Pons (tissue), 1 donor: ENCODE measurements around the gene TPSAB1.
"Not testable (repeated sequence)": the region's sequence is repeated elsewhere in the genome, so short reads cannot be mapped to it uniquely, and the experiment has no call there.

ENCODE experiments used
- DNase-seq: peaks from one replicate; pipeline ENCODE4 v3.0.0-alpha.2; 2016; ENCODE audit warnings: low spot score

Gene TPSAB1

DNA sequence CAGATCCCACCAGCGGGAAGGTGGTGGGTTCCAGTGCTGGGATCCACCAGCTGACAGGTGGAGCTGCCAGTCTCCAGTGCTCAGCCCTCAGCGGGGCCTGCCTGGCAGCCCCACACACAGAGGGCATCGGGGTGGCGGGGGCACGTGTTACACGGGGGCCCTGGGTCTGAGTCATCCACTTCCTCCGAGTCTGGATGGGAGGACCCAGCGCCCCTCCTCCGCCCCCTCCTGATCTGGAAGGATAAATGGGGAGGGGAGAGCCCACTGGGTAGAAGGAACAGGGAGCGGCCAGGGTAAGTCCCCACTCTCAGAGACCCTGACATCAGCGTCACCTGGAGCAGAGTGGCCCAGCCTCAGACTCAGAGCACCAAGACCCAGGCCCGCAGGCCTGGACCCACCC, at the start of gene TPSAB1:
TPSAB1 (plus strand) TSS at position 270 of the 400 bp plus-strand sequence. CDS start 234 bp downstream, outside the sequence.
- DNase-seq = not testable (repeated sequence)

DNA sequence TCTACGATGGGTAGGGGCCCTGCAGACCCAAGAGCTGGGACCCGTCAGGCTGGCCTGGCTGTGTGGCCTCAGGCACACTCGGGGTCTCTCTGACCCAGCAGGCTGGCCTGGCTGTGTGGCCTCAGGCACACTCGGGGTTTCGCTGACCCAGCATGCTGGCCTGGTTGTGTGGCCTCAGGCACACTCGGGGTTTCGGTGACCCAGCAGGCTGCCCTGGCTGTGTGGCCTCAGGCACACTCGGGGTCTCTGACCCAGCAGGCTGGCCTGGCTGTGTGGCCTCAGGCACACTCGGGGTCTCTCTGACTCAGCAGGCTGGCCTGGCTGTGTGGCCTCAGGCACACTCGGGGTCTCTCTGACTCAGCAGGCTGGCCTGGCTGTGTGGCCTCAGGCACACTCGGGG, 49.7 kb upstream of the TPSAB1 start:
- DNase-seq = not testable (repeated sequence)

DNA sequence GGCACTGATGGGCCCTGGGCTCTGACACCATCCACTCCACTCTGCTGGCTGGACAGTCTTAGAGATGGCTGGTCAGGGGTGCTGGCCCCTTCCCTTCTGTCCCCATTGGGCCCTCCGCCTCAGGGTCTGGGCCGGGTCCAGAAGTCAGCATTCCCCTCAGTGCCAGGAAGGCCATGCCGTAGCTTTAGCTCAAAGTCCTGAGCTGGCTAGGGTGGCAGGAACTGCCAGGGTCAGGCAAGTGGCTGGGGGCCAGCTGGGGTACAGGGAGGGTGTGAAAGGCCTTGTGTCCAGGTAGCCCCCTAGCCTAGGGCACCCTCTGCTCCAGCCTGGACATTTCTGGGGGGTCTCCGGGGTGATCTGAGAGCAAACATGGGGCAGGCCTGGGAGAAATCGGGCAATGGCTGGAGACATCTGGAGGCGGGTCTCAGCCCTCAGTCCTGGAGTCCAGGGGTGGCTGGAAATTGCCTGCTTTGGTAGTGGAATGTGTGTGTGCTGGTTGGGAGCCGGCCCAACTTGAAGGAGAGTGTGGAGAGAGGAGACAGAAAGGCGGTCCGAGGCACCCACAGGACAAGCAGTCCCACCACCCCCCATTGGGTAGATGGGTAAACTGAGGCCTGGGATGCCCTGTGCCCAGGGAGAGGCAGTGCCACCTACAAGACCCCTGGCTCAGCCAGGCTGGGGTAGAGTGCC, 48.0 kb upstream of the TPSAB1 start:
- DNase-seq = no peak

DNA sequence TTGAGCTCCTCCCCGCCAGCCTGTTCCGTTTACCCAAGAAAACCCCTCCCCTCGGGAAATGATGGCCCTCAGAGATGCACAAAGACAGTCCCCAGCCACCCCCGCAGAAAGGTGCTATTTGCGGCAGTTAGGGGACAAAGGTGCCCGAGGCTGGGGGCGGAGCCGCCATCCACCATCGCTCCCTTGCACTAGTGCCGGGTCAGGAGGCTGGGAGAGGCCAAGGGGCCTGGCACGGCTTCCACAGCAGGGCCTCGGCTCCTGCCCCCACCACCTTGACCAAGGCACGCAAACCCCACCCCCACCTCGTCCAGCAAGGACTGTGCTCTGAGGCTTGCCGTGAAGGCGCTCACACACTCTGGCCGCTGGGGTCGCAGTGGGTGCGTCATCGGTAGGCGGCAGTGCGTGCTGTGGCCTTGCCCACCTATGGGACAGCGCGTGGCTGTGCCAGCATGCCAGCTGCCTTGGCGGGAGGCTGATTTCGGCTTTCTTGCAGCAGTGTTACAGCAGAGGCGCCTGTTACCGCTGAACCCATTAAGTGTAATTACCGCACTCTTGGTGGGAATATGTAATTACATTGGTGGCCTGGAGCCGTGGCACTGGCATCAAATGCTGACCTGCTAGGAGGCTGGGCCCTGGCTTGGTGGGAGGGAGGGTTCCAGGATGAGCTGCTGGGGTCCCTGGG, 47.2 kb upstream of the TPSAB1 start:
- DNase-seq = no peak

DNA sequence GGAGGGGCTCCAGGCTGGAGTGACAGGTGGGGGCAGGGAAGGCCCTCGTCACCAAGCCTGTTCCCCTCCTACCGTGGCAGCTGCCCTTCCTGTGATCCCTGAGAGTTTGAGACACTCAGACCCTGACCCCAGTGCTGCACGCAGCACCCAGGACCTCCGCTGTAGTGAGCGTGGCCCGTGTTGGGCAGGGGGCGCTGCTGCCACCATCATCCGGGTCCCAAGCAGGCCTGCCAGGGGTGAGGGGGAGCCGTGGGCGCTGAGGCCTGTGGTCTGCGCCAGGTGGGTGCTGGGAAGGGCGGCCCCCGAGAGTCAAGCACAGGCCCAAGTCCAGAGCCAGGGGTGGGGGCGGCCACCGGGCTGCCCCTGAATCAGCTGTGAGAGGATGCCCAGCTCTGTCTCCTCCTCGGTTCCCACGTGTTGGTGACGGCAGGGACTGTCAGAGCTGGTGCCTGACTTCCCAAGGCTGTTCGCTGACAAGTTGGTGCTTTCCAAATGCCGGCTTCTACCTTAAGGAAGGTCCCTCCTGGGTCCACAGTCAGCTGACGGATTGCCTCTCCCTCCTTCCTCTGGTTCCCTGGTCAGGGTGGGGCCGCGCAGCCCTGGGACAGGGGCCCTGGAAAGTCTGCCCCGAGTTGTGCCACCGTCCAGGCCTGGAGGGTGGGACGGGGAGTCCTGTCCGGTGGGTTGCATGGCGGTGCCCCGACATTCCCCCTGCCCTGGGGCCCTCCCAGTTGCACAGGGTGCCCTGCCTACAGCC, 46.5 kb upstream of the TPSAB1 start:
- DNase-seq = no peak

DNA sequence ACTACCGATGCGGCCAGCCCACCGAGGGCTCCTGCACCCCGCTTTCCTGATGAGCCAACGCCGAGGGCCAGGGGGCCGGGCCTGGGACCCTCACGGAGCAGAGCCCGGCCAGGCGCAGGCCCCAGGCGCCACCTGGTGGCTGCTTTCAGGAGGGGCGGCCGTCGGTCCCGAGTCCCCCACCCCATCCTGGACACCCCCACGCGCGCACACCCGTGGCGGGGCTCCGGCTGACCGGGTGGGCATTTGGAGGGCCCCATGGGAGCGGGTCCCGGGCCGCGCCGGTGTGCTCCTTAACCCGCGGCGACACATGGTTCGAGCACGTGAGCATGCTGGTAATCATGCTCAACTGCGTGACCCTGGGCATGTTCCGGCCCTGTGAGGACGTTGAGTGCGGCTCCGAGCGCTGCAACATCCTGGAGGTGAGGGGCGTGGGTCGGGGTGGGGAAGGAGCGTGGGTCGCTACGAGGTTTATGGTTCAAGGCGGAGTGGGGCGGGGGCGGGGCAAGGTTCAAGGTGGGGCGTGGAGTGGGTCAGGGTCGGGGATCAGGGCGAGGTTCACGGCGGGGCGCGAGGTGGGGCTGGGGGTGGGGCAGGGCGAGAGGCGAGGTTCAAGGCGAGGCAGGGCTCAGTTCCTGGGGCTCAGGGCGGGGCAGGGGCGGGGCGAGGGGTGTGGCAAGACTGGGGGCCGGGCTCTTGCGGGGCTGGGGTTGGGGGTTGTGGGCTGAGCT, 45.7 kb upstream of the TPSAB1 start:
- DNase-seq = no peak

DNA sequence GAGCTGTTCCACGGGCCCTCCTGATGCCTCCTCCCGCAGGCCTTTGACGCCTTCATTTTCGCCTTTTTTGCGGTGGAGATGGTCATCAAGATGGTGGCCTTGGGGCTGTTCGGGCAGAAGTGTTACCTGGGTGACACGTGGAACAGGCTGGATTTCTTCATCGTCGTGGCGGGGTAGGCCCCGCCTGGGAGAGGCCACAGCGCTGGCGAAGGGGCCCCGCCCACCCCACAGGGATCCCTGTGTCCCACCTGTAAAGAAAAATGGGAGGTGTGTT, 45.2 kb upstream of the TPSAB1 start:
- DNase-seq = no peak

DNA sequence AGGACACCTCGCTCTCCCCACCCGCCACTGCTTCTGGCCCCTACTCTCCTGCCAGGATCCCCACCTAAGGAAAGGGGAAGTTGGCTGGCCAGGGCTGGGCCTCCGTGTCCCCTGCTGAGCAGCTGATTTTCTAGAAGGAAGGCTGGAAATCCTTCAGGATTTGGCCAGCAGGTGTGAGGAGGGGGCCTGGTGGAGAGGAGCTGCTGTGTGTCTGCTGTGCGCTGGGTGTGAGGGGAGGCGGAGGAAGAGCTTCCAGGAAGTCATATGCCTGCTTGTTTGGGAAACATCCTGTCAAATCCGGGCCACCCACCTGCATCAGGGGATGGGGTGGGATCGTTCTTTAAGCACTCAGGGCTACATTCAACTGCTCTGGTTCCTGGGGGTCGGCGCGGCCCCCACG, 44.0 kb upstream of the TPSAB1 start:
- DNase-seq = no peak

DNA sequence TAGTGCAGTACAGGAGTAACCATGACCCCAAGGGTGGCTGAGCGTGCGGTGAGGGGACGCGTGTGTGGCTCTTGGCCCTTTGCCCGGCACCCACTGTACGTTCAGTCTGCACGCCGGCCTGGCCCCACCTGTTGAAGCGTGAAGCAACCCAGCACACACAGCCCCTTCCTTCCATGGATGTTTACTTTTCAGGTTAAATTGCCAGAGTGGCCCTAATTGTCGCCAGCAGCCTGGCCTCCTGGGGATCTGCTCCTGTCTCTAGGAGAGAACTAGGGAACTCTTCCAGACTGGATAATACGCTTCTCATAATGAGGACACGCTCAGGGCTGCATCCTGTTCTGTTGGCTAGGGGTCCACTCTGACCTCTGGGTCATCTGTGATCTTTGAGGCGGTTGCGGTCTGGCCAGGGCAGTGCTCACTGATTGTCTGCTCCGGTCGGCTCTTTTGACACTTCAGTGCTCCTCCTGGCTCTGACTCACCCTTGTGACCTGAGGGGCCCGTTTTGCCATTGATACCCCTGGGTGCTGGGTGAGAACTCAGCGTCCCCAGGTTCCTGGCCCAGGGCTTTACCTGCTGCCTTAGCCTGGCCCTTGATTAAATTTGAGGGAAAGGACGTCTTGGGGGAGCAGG, 43.2 kb upstream of the TPSAB1 start:
- DNase-seq = no peak

DNA sequence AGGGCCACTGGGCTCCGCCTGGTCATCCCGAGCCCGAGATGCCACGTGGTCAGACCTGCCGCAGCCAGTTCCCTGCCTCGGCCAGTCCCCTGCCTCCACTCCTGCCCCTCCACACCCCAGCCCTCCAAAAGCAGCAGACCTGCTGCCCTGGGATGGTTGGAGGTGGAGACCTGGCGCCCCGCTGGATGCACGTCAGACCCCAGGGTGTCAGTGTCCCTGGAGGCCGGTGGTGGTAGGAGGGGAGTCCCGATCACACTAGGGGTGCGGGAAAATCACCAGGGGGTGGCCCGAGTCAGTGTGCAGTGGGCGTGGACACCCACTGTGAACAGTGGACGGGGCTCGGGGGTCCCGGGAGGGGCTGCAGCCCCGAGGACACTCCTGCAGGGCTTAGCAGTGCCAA, 42.3 kb upstream of the TPSAB1 start:
- no peak for DNase-seq

DNA sequence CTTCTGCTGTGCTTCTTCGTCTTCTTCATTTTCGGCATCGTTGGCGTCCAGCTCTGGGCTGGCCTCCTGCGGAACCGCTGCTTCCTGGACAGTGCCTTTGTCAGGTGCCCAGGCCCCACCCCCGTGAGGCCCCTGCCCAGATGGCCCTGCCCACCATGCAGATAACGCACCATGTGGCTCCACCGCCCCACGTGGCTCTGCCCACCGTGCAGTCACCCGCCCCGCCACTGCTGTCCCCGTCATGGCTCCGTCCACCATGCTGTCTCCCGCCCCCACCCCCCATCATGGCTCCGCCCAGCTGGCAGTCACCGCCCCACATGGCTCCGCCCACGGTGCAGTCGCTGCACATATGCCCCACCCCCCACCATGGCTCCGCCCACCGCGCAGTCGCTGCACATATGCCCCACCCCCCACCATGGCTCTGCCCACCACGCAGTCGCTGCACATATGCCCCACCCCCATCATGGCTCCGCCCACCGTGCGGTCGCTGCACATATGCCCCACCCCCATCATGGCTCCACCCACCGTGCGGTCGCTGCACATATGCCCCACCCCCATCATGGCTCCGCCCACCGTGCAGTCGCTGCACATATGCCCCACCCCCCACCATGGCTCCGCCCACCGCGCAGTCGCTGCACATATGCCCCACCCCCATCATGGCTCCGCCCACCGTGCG, 41.7 kb upstream of the TPSAB1 start:
- DNase-seq = not testable (repeated sequence)

DNA sequence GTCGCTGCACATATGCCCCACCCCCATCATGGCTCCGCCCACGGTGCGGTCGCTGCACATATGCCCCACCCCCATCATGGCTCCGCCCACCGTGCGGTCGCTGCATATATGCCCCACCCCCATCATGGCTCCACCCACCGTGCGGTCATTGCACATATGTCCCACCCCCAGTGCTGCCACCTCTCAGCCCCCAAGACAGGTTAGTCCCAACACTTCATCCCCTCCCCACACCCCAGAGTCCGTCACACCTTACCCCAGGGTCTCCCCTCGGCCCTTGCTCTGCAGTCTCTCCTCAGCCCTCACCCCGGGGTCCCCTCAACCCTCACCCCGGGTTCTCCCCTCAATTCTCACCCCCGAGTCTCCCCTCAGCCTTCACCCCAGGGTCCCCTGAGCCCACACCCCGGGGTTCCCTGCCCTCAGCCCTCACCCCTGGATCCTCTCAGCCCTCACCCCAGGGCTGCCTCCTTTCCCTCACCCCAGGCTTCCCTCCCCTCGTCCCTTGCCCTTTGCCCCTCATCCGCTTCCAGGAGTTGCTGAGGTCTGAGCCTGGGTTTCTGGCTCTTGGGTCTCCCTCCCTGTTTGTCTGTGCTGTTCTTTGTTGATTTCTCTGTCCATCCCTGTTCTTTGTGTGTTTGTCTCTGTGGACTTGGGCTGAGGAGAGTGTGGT, 41.0 kb upstream of the TPSAB1 start:
- no peak for DNase-seq

DNA sequence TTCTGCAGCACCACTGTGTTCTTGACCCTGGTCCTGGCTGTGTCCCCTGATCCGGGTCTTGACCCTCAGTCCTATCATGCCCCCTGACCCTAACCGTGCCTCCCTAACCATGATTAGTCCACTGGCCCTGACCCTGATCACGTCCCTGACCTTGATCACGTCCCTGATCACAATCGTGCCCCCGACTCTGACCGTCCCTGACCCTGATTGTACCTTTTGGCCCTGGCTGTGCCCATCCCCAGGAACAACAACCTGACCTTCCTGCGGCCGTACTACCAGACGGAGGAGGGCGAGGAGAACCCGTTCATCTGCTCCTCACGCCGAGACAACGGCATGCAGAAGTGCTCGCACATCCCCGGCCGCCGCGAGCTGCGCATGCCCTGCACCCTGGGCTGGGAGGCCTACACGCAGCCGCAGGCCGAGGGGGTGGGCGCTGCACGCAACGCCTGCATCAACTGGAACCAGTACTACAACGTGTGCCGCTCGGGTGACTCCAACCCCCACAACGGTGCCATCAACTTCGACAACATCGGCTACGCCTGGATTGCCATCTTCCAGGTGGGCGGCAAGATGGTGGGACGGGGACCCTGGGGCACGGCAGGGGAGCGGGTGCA, 40.4 kb upstream of the TPSAB1 start:
- DNase-seq = no peak

DNA sequence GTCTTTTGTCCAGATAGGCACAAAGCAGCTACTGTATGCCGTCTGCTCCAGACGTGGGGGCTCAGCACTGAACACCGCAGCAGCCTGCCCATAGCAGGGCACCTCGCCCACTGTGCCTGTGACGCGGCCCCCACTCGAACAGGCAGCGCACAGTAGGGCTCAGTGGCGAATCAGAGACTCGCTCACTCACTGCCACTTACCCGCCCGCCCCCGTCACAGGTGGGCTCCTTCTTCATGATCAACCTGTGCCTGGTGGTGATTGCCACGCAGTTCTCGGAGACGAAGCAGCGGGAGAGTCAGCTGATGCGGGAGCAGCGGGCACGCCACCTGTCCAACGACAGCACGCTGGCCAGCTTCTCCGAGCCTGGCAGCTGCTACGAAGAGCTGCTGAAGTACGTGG, 39.1 kb upstream of the TPSAB1 start:
- DNase-seq = no peak

DNA sequence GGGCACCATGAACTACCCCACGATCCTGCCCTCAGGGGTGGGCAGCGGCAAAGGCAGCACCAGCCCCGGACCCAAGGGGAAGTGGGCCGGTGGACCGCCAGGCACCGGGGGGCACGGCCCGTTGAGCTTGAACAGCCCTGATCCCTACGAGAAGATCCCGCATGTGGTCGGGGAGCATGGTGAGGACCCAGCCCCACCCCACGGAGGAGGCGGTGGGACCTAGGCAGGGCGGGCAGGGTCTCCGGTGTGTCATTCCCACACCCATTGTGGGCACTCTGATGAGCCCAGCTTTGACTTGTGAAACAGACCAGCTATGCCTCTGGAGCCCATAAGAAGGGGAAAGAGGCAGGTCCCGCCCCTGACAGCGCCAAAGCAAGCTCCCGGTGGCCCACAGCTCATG, 38.2 kb upstream of the TPSAB1 start:
- DNase-seq = no peak

DNA sequence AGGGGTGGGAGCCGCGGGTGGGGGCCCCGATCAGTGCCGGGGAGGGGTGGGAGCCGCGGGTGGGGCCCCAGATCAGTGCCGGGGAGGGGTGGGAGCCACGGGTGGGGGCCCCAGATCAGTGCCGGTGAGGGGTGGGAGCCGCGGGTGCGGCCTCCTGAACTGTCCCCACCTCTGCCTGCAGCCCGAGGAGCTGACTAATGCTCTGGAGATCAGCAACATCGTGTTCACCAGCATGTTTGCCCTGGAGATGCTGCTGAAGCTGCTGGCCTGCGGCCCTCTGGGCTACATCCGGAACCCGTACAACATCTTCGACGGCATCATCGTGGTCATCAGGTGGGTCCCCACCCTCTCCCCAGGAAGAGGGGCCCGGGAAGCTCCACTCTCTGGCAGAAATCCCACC, 35.6 kb upstream of the TPSAB1 start:
- no peak for DNase-seq

DNA sequence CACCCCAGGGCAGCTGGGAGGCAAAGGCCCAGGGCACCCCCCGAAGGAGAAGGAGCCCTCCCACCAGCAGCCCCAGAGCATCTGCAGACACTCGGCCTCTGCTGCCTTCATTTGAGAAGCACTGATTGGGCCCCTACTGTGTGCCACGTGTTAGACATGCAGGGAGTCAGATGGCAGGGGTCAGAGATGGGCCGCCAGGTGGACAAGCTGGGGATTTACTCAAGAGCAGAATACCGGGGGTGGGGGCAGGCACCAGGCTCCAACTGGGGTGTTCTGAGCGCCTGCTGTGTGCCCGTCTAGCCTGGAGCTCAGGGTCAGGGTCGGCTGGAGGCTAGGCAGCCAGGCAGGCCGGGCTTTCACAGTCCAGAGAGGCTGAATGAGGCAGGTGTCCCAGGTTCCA, 34.2 kb upstream of the TPSAB1 start:
- no peak for DNase-seq

DNA sequence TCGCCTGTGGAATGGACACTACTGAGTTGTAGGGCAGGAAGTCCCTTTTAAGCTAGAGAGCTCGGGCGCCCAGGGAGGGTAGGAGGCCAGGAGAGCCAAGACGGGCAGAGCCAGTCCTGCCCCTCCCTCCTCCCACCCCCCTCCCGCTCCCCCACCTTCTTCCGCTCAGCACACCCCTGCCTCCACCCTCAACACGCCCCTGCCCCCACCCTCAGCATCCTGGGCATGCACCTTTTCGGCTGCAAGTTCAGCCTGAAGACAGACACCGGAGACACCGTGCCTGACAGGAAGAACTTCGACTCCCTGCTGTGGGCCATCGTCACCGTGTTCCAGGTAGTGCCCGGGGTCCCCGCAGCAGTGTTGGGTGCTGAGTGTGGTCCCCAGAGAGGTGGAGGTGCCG, 33.7 kb upstream of the TPSAB1 start:
- no peak for DNase-seq

DNA sequence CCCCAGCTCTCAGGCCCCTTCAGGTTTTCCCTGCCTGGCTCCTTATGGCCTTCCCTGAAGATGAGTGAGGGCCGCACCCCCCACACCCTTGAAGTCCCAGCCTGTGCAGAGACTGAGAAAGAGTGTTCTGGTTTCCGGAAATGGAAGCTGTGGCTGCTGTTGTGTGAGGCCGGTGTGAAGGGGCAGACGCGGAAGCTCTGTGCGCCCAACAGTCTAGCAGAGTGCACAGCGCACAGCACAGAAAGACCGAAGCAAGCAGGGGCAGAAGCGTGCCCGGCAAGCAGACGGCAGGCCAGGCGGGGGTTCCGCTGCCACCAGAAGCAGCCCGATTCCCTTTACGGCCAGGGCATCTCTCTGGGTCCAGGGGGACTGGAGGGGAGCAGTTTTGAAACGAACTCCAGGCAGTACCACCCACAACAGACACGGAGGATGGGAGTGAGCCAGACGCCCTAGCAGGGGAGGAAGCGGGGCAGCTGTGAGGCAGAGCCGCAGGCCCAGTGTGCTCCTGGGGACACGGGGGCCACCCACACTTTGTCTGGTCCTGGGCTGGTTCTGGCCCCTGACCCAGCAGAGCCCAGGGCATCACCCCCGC, 32.2 kb upstream of the TPSAB1 start:
- no peak for DNase-seq

DNA sequence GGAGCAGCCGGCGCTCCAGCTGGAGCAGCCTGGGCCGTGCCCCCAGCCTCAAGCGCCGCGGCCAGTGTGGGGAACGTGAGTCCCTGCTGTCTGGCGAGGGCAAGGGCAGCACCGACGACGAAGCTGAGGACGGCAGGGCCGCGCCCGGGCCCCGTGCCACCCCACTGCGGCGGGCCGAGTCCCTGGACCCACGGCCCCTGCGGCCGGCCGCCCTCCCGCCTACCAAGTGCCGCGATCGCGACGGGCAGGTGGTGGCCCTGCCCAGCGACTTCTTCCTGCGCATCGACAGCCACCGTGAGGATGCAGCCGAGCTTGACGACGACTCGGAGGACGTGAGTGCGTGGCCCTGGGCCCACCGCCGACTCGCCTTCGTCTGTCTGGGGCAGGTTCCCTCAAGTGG, 31.4 kb upstream of the TPSAB1 start:
- DNase-seq = no peak
